Activated T-cell treated with anti-CD3 and anti-CD28 coated beads for 24 hours (primary cell): ENCODE measurements around the gene DCHS2.

Source experiments
- DNase-seq: peaks from one replicate; pipeline ENCODE4 v3.0.0-alpha.2; 2020; ENCODE audit warnings: low read depth

The DCHS2 gene

GRCh38 chr4:154205471-154205870, 286.1 kb downstream of the DCHS2 start:
- no peak for DNase-seq

GRCh38 chr4:154194649-154195048, 296.9 kb downstream of the DCHS2 start:
- no peak for DNase-seq

GRCh38 chr4:154192585-154192984, 299.0 kb downstream of the DCHS2 start:
- no peak for DNase-seq

GRCh38 chr4:154189346-154189745, 302.3 kb downstream of the DCHS2 start:
- DNase-seq, result no peak

- DNase-seq, result no peak
Observed at GRCh38 chr4:154186888-154187287, 304.7 kb downstream of the DCHS2 start.

- DNase-seq, result no peak
Observed at GRCh38 chr4:154186035-154186434, 305.6 kb downstream of the DCHS2 start.

- DNase-seq, result no peak
Observed at GRCh38 chr4:154184238-154184637, 307.4 kb downstream of the DCHS2 start.

- no peak for DNase-seq
Observed at GRCh38 chr4:154183264-154183663, 308.3 kb downstream of the DCHS2 start.
